Loucy (cell line): ENCODE measurements around the gene CLDN10.

ENCODE experiments used
- H2AFZ ChIP-seq: fragments of 200-600 bp; sonication (generic); 2 replicates; pipeline ENCODE4 v1.6.0; 2016; ENCODE audit warnings: antibody characterized with exemption, mild to moderate bottlenecking, low read length, moderate library complexity
- H3F3A ChIP-seq: fragments of 200-600 bp; 2 replicates; pipeline ENCODE4 v1.6.0; 2016; ENCODE audit warnings: antibody characterized with exemption, low read depth, mild to moderate bottlenecking
- H3K27me3 ChIP-seq: fragments of 200-600 bp; sonication (generic); 2 replicates; pipeline ENCODE4 v1.6.1; 2014; ENCODE audit warnings: low read length, mild to moderate bottlenecking; ENCODE audit not compliant: insufficient read depth, poor library complexity, severe bottlenecking
- H3K36me3 ChIP-seq: fragments of 200-600 bp; sonication (generic); 2 replicates; pipeline ENCODE4 v1.6.1; 2016; ENCODE audit warnings: low read length; ENCODE audit not compliant: insufficient read depth
- H3K4me1 ChIP-seq: fragments of 200-600 bp; sonication (generic); 2 replicates; pipeline ENCODE4 v1.5.1; 2014; ENCODE audit warnings: low read length, mild to moderate bottlenecking; ENCODE audit not compliant: insufficient read depth, poor library complexity, severe bottlenecking
- H3K4me2 ChIP-seq: fragments of 200-600 bp; sonication (generic); 2 replicates; pipeline ENCODE4 v1.6.0; 2014; ENCODE audit warnings: antibody characterized with exemption, low read length, low read depth, mild to moderate bottlenecking; ENCODE audit not compliant: poor library complexity, severe bottlenecking
- H3K4me3 ChIP-seq: fragments of 200-600 bp; sonication (generic); 2 replicates; pipeline ENCODE4 v1.5.1; 2014; ENCODE audit warnings: low read length, mild to moderate bottlenecking, mixed read lengths; ENCODE audit not compliant: poor library complexity, severe bottlenecking
- H3K79me2 ChIP-seq: fragments of 200-600 bp; sonication (generic); 2 replicates; pipeline ENCODE4 v1.6.1; 2014; ENCODE audit warnings: low read length; ENCODE audit not compliant: insufficient read depth
- H3K9ac ChIP-seq: fragments of 200-600 bp; sonication (generic); 2 replicates; pipeline ENCODE4 v1.6.0; 2014; ENCODE audit warnings: mild to moderate bottlenecking, low read depth, low read length, moderate library complexity; ENCODE audit not compliant: poor library complexity, severe bottlenecking
- H3K9me2 ChIP-seq: fragments of 200-600 bp; sonication (generic); replicated peaks from 2 replicates; pipeline ENCODE4 v1.6.1; 2016; ENCODE audit warnings: low read depth, low read length, mixed read lengths
- H3K9me3 ChIP-seq: fragments of 200-600 bp; sonication (generic); 2 replicates; pipeline ENCODE4 v1.6.1; 2014; ENCODE audit warnings: mild to moderate bottlenecking, antibody characterized with exemption, low read length, low read depth; ENCODE audit not compliant: insufficient read depth
- H4K20me1 ChIP-seq: fragments of 200-600 bp; sonication (generic); 2 replicates; pipeline ENCODE4 v1.6.0; 2014; ENCODE audit warnings: antibody characterized with exemption, low read length, mild to moderate bottlenecking; ENCODE audit not compliant: insufficient read depth, poor library complexity, severe bottlenecking
- CTCF ChIP-seq: fragments of 200-600 bp; sonication (generic); conservative IDR thresholded peaks from 2 replicates; pipeline ENCODE4 v1.5.1; 2014; ENCODE audit warnings: mild to moderate bottlenecking, antibody characterized with exemption, low read length
- EZH2phosphoT487 ChIP-seq: fragments of 200-600 bp; IDR thresholded peaks from 2 replicates; pipeline ENCODE4 v1.6.1; 2018; ENCODE audit warnings: antibody characterized with exemption, mild to moderate bottlenecking, moderate library complexity, borderline replicate concordance

The CLDN10 gene

GRCh38 chr13:95523598-95523997, 28.9 kb upstream of the CLDN10 start:
- Histone ChIP-seq H4K20me1 (no peaks in the 10 kb centered on the region), H3K4me1 (no peaks in the 10 kb centered on the region), H3K9me2 (no peaks in the 10 kb centered on the region), H3K36me3 (no peaks in the 10 kb centered on the region), H2AFZ (no peak overlapping the region), H3K79me2 (no peaks in the 10 kb centered on the region), H3K27me3 (no peaks in the 10 kb centered on the region), H3K9ac (no peak overlapping the region), H3K9me3 (no peaks in the 10 kb centered on the region), H3K4me2 (no peak overlapping the region), H3K4me3 (no peak overlapping the region), H3F3A (no peaks in the 10 kb centered on the region)
- TF ChIP-seq CTCF (no peak), EZH2phosphoT487 (no peak)

- no peaks in the 10 kb centered on the region for H3K79me2 ChIP-seq
- H3F3A ChIP-seq = no peaks in the 10 kb centered on the region
- TF ChIP-seq CTCF (no peak), EZH2phosphoT487 (no peak)
- no peak overlapping the region for H2AFZ ChIP-seq
- no peak overlapping the region for H3K4me3 ChIP-seq
- no peaks in the 10 kb centered on the region for H3K9me3 ChIP-seq
- no peaks in the 10 kb centered on the region for H3K9me2 ChIP-seq
- no peak overlapping the region for H3K9ac ChIP-seq
- H4K20me1 ChIP-seq = no peaks in the 10 kb centered on the region
- no peaks in the 10 kb centered on the region for H3K27me3 ChIP-seq
- no peaks in the 10 kb centered on the region for H3K36me3 ChIP-seq
- H3K4me1 ChIP-seq = no peaks in the 10 kb centered on the region
- H3K4me2 ChIP-seq = no peak overlapping the region
These were observed 28.1 kb upstream of the CLDN10 start for GRCh38 chr13:95524264-95524901.

GRCh38 chr13:95527955-95528354, 24.6 kb upstream of the CLDN10 start:
- Histone ChIP-seq H3K9me2 (no peaks in the 10 kb centered on the region), H3K4me2 (no peak overlapping the region), H3K4me1 (no peaks in the 10 kb centered on the region), H3K4me3 (no peak overlapping the region), H3K9me3 (no peaks in the 10 kb centered on the region), H3F3A (no peaks in the 10 kb centered on the region), H3K9ac (no peak overlapping the region), H4K20me1 (no peaks in the 10 kb centered on the region), H2AFZ (no peak overlapping the region), H3K27me3 (no peaks in the 10 kb centered on the region), H3K79me2 (no peaks in the 10 kb centered on the region), H3K36me3 (no peaks in the 10 kb centered on the region)
- TF ChIP-seq CTCF (no peak), EZH2phosphoT487 (no peak)
